ENCODE results near the gene KCND3. TPM values are rescaled to one million over a fixed set of nuclear protein-coding genes. Genes with fewer than 3 reads are reported as not detected.

Gene KCND3
- total RNA-seq, 1 donor from 2014 or later, result 8.7 TPM

DNA sequence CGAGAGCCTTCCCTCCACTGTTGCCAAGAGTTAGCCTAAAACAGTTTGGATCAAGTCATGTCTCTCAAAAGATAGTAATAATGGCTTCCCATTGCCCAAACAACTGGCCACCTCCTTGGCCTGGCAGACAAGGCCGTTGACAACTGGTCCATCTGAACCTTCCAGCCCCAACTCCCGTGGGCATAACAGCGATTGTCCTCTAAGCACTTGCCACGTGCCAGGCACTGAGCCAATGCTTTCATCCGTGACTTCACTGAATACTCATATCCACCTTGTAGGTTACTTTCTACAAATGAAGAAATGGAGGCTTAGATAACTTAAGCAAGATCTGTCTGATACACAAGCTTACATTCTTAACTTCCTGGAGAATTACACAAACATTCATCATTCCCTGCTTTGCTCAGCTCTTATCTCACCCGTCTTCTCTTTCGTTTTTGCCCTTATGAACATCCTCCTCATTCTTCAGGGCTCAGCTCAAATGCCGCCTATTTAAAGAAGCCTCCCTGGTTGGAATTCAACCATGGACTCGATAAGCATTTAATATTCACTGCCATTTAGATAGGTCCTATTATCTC is 106.4 kb downstream of the KCND3 start:
- DNase-seq (ENCODE audit: low spot score), result no peak

DNA sequence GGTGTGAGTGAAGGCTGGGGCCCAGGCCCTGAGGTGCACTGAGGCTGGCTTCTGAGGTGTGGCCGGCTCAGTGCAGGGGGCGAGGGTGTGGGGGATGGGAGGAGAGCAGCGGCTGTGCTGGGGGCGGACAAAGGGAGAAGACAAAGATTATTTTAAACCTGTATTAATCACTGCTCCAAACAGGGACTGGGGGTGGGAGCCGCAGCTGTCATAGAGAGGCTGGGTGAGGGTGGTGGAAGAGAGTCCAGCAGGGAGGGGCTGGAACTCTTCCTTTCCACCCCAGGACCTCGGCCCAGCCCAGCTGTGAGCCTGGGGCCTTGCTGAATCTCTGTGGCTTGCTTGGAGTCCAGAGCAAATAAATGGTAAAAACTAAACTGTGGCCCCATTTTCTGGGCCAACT is 106.9 kb downstream of the KCND3 start:
- no peak for DNase-seq (ENCODE audit: low spot score)

DNA sequence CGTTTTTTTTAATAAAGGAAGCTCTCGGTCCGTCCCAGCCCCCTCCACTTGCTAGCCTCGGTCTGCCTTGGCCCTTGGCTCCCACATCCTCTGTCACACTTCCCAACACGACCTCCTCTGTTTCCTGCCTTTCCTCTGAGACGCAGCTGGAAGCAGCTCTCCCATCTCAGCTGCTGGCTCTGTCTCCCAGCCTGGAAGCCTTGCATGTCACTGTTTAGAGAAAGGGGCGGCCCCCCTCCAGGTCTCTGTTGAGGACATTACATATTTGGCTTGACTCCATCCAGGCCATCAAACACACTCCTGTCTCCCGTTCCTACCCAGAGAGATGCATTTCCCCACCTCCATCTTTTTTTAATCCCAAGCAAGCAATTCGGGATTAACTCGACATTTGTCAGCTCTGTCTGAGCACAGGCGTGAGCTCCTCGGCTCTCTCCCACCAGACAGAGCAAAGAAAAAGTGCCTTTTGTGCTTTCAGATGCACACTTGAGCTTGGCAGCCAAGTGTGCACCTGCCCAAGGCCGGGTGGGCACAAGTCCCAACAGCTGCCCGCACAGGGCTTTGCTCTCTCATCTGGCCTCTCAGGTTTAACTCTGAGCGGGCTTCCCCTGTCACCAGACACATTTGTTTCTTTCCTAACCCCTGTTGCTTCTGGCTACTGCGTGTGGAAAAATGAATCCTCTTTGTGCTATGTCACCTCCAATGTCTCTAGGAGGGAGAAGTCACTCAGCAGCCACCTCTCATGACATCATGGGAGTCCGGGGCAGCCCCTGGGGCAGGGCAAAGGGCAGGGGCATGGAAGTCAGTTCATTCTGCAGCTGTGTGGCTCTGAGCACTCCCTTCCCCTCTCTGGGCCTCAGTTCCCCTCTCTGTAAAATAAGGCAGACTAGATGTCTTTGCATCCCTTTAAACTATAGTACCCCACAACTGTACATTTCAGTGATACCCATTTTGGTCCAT is 108.3 kb downstream of the KCND3 start:
- no peak for DNase-seq (ENCODE audit: low spot score)

DNA sequence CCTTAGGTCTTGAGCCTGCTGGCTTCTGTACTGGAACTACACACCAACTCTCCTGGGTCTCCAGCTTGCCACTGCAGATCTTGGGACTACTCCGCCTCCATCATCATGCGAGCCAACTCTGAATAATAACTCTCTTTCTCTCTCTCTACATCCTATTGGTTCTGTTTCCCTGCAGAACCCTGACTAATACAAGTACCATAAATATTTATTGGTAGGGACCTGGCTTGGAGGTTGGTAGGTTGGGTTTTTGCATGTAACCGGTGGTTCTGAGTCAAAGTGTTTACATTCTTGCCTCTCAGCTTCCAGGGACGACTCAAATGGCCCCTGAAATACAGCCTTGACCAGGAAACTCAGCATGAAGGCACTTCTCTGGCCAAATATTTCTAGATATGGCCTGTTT is 110.4 kb downstream of the KCND3 start:
- no peak for DNase-seq (ENCODE audit: low spot score)

DNA sequence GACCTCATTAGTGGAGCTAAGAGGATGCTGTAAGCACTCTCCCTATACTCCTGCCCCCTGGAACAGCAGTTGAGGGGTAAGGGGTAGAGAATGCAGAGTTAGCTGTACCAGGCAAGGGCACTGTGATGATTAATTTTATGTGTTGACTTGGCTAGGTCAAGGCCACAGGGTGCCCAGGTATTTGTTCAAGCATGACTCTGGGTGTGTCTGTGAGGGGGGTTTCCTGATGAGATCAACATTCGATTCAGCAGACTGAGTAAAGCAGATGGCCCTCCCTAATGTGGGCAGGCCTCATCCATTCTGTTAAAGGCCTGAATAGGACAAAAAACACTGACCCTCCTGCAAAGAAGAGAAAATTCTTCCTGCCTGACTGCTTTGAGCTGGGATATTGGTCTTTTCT is 110.8 kb downstream of the KCND3 start:
- no peak for DNase-seq (ENCODE audit: low spot score)

DNA sequence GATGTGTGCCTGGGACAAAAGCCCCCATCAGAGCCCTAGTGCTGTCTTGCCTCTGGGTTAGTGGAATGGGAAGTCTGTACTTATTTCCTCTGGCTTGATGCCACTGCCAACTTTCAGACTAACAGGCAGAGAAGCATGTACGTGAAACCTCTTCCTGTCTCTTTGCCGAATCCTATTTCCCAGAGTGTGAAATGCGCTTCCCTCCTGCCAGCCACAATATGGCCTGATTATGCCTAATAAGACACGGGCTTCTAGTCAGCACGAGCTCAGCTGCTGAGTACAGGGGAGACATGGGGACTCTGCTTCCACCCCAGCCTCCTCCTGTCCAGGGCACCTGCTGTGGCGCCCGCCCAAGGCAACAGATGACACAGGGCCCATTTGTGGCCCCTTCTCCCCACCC is 111.4 kb downstream of the KCND3 start:
- DNase-seq (ENCODE audit: low spot score), result no peak

DNA sequence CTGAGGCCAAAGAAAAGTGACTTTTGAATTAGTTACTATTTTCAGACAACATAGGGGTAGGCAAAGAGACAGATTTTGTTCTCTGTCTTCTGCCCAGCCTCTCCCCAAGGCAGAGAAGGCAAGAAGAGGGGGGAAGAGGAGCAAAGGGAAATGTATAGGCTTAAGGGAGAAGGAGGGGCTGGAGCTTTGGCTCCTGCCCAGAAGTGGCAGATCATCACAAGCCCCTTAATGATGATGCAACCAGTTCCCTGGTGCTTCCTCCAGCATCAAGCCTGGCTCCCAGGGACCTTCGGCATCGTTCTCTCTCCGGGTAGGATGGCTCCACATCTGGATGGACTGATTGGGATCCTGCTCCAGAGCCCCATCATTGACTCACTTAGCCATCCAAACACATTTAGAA is 112.8 kb downstream of the KCND3 start:
- DNase-seq (ENCODE audit: low spot score), result no peak

DNA sequence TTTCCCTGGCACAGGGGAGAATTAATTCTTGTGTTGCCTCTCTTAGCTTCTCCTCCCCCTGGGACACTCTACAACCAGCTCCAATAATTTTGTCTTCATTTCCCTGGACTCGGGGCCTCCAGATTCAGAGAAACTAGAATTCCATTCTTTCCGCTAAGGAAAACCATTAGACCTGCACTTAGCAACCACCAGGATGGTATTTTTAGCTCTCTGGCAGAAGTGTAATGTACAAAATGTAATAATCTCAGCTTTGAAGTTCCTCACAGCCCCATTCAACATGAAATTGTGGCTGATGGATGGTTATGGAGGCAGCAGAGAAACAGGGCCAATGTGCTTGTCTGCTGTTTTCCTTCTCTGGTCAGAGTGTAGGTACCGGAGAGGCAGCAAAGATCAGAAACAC is 113.8 kb downstream of the KCND3 start:
- DNase-seq (ENCODE audit: low spot score), result no peak

DNA sequence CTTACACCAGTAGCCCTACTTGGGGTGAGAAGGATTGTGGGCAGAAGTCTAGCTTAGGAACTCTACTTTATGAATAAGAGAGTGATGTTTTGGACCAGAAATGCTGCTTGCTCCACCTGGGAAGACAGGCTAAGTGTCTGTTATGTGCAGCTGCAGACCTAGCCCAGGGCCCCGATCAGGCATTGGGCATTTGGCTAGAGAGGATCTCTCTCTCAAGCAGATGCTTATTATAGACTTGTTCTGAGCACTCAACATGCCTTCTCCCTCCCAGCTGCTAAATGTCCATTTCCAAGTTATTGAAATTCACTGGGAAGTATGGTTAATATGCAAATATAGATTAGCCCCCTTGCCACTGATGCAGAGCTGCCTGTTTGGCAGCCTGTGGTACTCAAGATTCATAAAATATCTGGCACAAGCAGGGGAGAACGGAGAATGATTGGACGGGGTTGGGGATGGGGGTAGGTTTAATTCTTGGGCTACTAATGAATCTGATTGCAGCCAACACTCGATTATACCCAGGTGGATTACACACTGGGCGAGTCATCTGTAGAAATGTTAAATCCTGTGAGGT is 115.9 kb downstream of the KCND3 start:
- no peak for DNase-seq (ENCODE audit: low spot score)

DNA sequence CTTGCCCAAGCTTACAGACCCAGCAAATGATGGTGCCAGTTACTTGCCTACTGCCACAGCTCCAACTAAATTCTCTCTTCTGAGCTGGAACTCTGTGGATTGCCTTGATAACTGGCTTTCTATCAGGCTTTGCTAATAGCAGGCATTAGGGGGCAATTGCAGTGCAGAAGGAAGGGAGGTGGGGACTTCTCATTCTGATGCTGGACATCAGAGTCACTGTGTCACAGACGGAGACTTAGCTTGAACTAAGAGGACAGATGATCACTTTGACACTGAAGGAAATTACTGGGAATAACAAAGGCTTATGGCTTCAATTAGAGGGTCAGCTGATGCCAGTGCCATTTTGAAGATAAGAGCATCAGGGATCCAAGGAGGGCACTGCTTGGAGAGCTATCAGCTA is 119.3 kb downstream of the KCND3 start:
- no peak for DNase-seq (ENCODE audit: low spot score)

DNA sequence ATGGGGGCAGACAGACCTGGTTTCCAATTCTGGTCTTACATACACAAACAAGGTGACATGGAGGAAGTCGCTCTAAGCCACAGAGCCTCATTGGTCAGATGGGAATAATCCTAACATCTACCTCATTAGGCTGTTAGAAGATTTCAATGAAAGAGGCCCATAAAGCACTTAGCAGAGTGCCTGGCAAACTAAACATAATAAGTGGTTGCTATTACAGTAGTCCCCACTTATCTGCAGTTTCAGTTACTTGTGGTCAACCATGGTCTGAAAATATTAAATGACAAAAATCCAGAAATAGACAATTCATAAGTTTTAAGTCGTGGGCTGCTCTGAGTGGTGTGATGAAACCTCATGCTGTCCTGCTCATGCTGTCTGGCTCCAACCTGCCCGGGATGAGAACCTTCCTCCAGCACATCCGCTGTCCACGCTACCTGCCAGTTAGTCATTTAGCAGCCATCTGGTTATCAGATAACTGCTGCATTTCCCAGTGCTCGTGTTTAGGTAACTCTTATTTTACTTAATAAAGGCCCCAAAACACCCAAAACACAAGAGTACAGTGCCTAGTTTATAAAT is 121.5 kb downstream of the KCND3 start:
- DNase-seq (ENCODE audit: low spot score), result no peak

DNA sequence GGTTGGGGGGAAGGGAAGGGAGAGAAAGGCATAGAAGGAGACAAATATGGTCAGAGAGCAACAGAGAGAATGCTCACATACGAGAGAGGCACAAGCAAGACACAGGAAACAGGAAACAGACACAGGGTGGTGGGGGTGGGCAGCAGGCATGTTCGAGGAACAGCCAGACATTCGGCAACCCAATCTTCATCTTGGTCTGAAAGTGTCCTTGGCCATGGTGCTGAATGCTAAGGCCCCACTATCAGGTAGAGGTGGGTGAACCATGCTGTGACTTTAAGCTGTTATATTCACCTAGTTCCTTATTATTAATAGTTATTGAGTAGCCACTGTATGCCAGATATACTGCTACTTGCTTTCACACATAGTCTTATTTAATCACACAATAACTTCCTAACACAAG is 124.6 kb downstream of the KCND3 start:
- no peak for DNase-seq (ENCODE audit: low spot score)

DNA sequence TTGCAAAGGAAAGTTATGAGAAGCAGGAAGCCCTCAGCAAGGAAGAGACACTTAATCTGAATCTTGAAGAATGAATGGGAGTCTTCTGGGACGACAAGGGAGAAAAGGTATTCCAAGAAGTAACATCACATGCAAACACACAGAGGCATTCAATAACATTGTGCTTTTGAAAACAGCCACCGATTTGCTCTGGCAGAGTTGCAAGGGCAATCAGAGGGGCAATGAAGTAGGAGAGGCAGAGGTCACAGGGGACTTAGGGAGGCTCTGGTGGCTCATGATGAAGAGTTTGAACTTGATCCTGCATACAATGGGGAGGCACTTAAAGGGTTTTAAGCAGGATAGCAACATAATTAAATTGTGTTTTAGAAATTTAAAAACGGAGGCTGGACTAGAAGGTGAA is 126.1 kb downstream of the KCND3 start:
- DNase-seq (ENCODE audit: low spot score), result no peak

DNA sequence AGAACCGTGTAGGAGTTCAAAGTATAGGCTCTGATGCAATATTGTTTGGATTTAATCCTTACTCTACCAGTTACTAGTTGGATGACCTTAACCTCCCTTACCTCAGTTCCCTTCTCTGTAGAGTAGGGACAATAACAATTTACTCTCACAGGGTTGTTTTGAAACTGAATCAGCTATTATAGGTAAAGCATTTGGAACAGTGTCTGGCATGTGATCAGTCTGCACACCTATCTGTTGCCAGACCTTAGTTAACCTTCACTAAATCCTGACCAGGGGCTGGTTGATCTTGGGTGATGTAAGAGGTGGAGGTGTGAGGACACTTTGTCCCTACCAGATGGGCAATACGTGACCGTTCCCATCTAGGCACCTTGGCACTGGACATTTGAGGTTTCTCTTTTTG is 126.9 kb downstream of the KCND3 start:
- no peak for DNase-seq (ENCODE audit: low spot score)

DNA sequence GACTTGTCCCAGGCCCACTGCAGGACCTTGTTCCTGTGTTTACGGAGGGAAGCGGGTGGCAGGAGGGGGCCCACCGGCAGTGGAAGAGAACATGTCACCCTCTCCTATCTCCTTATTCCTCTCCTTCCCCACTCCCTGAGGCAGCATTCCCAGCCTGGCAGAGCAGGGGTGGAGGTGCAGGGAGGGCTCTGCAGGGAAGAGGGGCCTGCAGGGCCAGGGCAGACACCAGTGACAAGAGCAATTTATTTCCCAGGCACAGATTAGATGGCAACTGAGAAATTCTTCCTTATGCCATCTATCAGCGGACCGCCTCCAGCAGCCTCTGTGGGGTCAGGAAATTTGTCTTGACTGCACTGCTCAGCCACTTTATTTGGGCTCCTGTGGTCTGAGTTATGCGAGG is 127.9 kb downstream of the KCND3 start:
- no peak for DNase-seq (ENCODE audit: low spot score)

DNA sequence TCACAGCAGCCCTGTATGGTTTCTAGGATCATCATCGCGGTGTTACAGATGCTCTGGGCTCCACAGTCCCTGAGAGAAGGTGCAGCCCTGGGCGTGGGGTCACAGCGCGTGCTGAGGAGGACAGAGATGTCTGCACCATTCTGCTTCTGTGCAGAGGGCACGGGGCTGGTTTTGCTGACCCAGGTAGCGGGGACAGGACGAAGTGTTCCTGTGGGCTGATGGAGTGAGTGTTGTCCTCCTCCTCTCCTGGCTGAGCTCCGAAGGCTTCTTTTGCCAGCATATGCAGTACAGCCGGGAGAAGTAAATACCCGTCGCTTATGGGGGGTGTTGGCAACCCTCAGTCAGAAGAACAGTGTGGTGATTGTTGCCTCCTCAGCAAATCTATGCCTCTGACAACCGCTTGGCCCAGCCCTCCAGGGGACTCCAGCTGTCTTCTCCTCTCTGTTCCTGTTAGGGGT is 132.2 kb downstream of the KCND3 start:
- DNase-seq (ENCODE audit: low spot score), result no peak

DNA sequence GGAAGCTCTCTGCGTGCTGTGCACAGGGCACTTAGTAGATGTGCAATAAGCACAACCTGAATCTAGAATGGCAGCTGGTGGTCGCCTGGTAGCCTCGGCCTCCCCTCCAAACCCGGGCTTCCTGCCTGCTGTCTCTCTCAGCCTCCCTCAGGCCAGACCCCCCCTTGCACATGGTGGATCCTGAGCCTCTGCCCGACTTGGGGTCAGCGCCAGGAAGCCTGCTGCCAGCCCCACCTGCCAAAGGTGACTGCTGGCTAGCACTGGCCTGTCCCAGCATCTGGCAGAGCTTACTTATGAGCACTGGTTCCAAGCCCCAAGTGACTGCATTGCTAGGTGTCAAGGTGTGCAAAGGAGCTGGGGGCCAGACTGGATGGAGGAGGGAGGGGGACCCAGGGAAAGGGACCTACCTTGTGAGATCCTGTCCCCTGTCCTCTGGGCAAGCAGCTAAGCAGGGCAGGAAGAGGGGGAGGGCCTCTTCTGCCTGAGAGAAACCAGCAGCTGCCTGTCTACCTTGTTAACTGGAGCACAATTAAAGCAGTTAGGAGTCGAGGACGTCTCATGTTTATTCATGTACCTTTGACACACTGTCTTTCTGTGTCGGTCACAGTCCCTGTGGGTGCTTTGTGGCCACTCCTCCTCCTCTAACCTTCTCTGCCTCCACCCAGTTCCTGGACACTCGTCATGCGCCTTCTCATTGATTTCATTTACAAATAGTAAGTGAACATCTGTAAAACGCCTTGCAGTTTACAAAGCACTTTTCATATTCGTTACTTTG is 132.9 kb downstream of the KCND3 start:
- DNase-seq (ENCODE audit: low spot score), result no peak

DNA sequence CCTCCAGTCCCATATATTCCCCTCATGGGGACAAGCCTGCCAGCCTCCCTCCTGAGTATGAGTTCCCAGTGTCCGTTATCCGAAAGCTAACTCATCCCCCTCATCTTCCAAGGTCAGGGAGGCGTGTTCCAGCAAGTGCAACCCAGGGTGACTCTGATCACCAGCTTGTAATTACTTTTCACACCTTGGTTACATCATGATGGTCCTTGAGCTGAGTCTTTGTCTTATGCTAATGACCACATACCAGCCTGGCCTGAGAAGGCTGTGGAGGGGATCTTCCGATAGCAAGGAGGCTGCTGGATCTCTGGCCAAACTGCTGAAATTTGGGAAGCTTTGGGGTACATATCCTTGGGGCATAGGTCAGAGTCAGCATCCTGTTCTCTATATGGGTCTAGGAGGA is 134.2 kb downstream of the KCND3 start:
- DNase-seq (ENCODE audit: low spot score), result no peak

DNA sequence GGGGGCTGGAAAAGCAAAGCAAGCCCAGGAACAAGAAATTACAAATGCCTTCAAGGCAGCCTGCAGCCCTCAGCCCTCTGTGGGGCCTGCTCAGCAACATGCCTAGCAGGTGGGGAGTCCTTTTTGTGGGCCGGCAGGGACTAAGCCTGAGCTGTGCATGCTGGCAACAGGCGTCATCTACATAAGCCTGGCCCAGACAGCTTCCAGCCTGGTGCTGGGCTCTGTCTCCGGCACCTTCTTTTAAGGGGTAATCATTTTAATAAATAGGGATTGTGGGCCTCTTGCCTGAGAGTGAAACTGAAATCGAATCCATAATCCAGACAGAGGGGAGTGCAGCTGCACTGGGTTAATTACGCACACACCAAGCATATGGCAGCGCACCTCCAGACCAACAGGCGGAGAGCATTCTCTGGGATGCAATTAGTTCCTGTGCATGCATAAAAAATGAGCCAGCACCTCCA is 137.2 kb downstream of the KCND3 start:
- no peak for DNase-seq (ENCODE audit: low spot score)

DNA sequence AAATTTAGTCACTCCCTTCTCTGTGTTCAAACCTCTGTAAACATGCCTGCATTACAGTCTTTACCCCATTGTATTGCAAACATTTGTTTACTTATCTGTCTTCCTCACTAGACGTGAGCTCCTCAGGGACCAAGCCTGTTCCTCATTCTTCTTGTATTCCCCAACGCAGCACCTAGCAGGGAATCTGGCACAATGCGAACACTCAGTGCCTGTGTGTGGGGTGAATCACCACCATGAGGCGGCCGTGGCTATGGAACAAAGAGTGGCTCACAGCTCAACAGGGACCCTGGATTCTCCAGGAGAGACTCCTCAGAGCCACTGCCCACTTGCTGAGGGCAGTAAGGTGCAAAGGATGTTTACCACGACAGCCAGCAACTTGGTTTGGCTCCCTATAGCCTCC is 137.9 kb downstream of the KCND3 start:
- DNase-seq (ENCODE audit: low spot score), result no peak

DNA sequence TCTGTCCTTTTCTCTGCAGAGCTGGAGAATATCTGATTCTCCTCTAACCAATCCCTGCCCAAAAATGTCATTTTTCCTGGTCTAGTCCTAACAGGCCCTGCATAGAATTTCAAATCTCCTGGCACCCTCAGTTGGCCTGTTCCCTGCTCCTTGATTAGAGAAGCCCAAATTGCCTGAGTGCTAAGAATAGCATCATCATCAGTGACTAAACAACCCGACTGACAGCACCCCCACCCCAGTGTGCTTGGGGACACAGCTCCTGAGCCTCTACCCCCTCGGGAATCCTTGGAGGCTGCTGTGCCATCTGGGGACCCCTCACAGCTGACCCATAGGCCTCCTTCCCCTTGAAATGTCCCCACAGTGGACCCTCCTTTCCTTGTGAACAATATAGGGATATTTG is 139.4 kb downstream of the KCND3 start:
- DNase-seq (ENCODE audit: low spot score), result no peak
